Activated T-helper 2 cell treated with anti-CD3 and anti-CD28 coated beads, Interferon-gamma antibody, Interleukin-2, Interleukin-4, amounts not matched to agents 10 μg/mL and 5 μg/mL and 100 μg/mL, durations not matched to agents 14 hours and 24 hours and 36 hours (primary cell): ENCODE measurements around the gene TKTL1. TPM values are rescaled to one million over a fixed set of nuclear protein-coding genes. Genes with fewer than 3 reads are reported as not detected.
"Not testable (repeated sequence)": the region's sequence is repeated elsewhere in the genome, so short reads cannot be mapped to it uniquely, and the experiment has no call there.

Source experiments
- DNase-seq: peaks from one replicate; pipeline ENCODE4 v3.0.0; 2021; ENCODE audit warnings: low spot score
- H3K27ac Mint-ChIP-seq: one replicate; pipeline ENCODE4 v1.8.0; 2021; ENCODE audit warnings: mixed read lengths
- H3K27me3 Mint-ChIP-seq: one replicate; pipeline ENCODE4 v1.8.0; 2021; ENCODE audit warnings: low read depth, mixed read lengths
- H3K36me3 Mint-ChIP-seq: one replicate; pipeline ENCODE4 v1.8.0; 2021; ENCODE audit warnings: low read depth, mixed read lengths
- H3K4me1 Mint-ChIP-seq: one replicate; pipeline ENCODE4 v1.8.0; 2021; ENCODE audit warnings: low read depth, mixed read lengths
- H3K4me3 Mint-ChIP-seq: one replicate; pipeline ENCODE4 v1.8.0; 2021; ENCODE audit warnings: low read depth, mild to moderate bottlenecking, moderate library complexity, mixed read lengths
- H3K9me3 Mint-ChIP-seq: one replicate; pipeline ENCODE4 v1.8.0; 2021; ENCODE audit warnings: mixed read lengths
- intact Hi-C: fragments of 100-400 bp; cut with micrococcal nuclease; formaldehyde crosslinking; loops from one replicate; pipeline ENCODE4 v1.15.1; 2023
- total RNA-seq: library from RNA; stranded (reverse); gene quantifications from 2 replicates; pipeline ENCODE4 v1.2.3, GENCODE V29; 2022

Gene TKTL1
- total RNA-seq, 1 donor from 2014 or later = 0.07 TPM

GRCh38 chrX:154298312-154298711 is 2.7 kb downstream of the TKTL1 start:
- Mint-ChIP-seq H3K4me1 (no peaks in the 10 kb centered on the region), H3K4me3 (no peak overlapping the region), H3K27me3 (no peaks in the 10 kb centered on the region), H3K27ac (no peak overlapping the region), H3K36me3 (no peaks in the 10 kb centered on the region), H3K9me3 (no peaks in the 10 kb centered on the region)
- intact Hi-C loops = no loop called here
- no peak for DNase-seq

GRCh38 chrX:154300816-154301215 is 5.2 kb downstream of the TKTL1 start:
- no peak for DNase-seq
- Mint-ChIP-seq H3K4me3 (no peak overlapping the region), H3K36me3 (no peaks in the 10 kb centered on the region), H3K9me3 (no peaks in the 10 kb centered on the region), H3K27me3 (no peaks in the 10 kb centered on the region), H3K4me1 (no peaks in the 10 kb centered on the region), H3K27ac (no peak overlapping the region)
- intact Hi-C loops = no loop called here

- H3K9me3 Mint-ChIP-seq, H3K4me3 Mint-ChIP-seq, DNase-seq, intact Hi-C loops, H3K27me3 Mint-ChIP-seq, H3K27ac Mint-ChIP-seq, H3K4me1 Mint-ChIP-seq, H3K36me3 Mint-ChIP-seq: not testable (repeated sequence)
Observed at GRCh38 chrX:154302998-154303397, 7.4 kb downstream of the TKTL1 start.

- Mint-ChIP-seq H3K9me3 (no peaks in the 10 kb centered on the region), H3K27me3 (no peaks in the 10 kb centered on the region), H3K4me3 (no peak overlapping the region), H3K36me3 (no peaks in the 10 kb centered on the region), H3K27ac (no peak overlapping the region), H3K4me1 (peaks cover 11% of the 10 kb centered on the region)
- intact Hi-C loops = no loop called here
- DNase-seq = no peak
Observed at GRCh38 chrX:154303476-154303875, 7.9 kb downstream of the TKTL1 start.

GRCh38 chrX:154304846-154305245 is 9.3 kb downstream of the TKTL1 start:
- Mint-ChIP-seq H3K27me3 (no peaks in the 10 kb centered on the region), H3K9me3 (no peaks in the 10 kb centered on the region), H3K4me1 (peaks cover 12% of the 10 kb centered on the region), H3K36me3 (no peaks in the 10 kb centered on the region), H3K4me3 (no peak overlapping the region), H3K27ac (no peak overlapping the region)
- intact Hi-C loops = no loop called here
- no peak for DNase-seq

- intact Hi-C loops = no loop called here
- Mint-ChIP-seq H3K27me3 (no peaks in the 10 kb centered on the region), H3K9me3 (no peaks in the 10 kb centered on the region), H3K4me3 (no peak overlapping the region), H3K4me1 (peaks cover 14% of the 10 kb centered on the region), H3K36me3 (no peaks in the 10 kb centered on the region), H3K27ac (no peak overlapping the region)
- no peak for DNase-seq
Observed at GRCh38 chrX:154305541-154306205, 10.1 kb downstream of the TKTL1 start.

- no peak overlapping the region for H3K4me3 Mint-ChIP-seq
- H3K36me3 Mint-ChIP-seq = no peaks in the 10 kb centered on the region
- no peak overlapping the region for H3K27ac Mint-ChIP-seq
- DNase-seq = no peak
- H3K9me3 Mint-ChIP-seq = no peaks in the 10 kb centered on the region
- no peaks in the 10 kb centered on the region for H3K27me3 Mint-ChIP-seq
- intact Hi-C loops = no loop called here
- peaks cover 26% of the 10 kb centered on the region for H3K4me1 Mint-ChIP-seq
Observed at GRCh38 chrX:154307202-154307601, 11.6 kb downstream of the TKTL1 start.

GRCh38 chrX:154308108-154308946 is 12.7 kb downstream of the TKTL1 start:
- peak; percentile 66 for DNase-seq
- peak overlapping the region; percentile 65 for H3K27ac Mint-ChIP-seq
- intact Hi-C loops = no loop called here
- H3K4me1 Mint-ChIP-seq = peaks cover 36% of the 10 kb centered on the region
- H3K9me3 Mint-ChIP-seq = no peaks in the 10 kb centered on the region
- no peaks in the 10 kb centered on the region for H3K27me3 Mint-ChIP-seq
- no peak overlapping the region for H3K4me3 Mint-ChIP-seq
- no peaks in the 10 kb centered on the region for H3K36me3 Mint-ChIP-seq

- Mint-ChIP-seq H3K4me1 (peaks cover 40% of the 10 kb centered on the region), H3K27ac (no peak overlapping the region), H3K36me3 (no peaks in the 10 kb centered on the region), H3K9me3 (no peaks in the 10 kb centered on the region), H3K27me3 (no peaks in the 10 kb centered on the region), H3K4me3 (no peak overlapping the region)
- intact Hi-C loops = no loop called here
- DNase-seq = no peak
Observed at GRCh38 chrX:154309041-154309775, 13.6 kb downstream of the TKTL1 start.

- H3K36me3 Mint-ChIP-seq = no peaks in the 10 kb centered on the region
- H3K4me3 Mint-ChIP-seq = no peak overlapping the region
- H3K9me3 Mint-ChIP-seq = no peaks in the 10 kb centered on the region
- H3K27me3 Mint-ChIP-seq = no peaks in the 10 kb centered on the region
- intact Hi-C loops = no loop called here
- DNase-seq = no peak
- H3K4me1 Mint-ChIP-seq = peaks cover 46% of the 10 kb centered on the region
- H3K27ac Mint-ChIP-seq = no peak overlapping the region
Observed at GRCh38 chrX:154310616-154311536, 15.3 kb downstream of the TKTL1 start.

- intact Hi-C loops = no loop called here
- Mint-ChIP-seq H3K27ac (no peak overlapping the region), H3K9me3 (no peaks in the 10 kb centered on the region), H3K4me1 (peaks cover 46% of the 10 kb centered on the region), H3K27me3 (no peaks in the 10 kb centered on the region), H3K4me3 (no peak overlapping the region), H3K36me3 (no peaks in the 10 kb centered on the region)
- DNase-seq = no peak
Observed at GRCh38 chrX:154312116-154312515, 16.5 kb downstream of the TKTL1 start.

- intact Hi-C loops = no loop called here
- Mint-ChIP-seq H3K4me1 (peaks cover 43% of the 10 kb centered on the region), H3K4me3 (peak overlapping the region; percentile 72), H3K27me3 (no peaks in the 10 kb centered on the region), H3K27ac (peak overlapping the region; percentile 95), H3K36me3 (no peaks in the 10 kb centered on the region), H3K9me3 (no peaks in the 10 kb centered on the region)
- no peak for DNase-seq
Observed at GRCh38 chrX:154313147-154313546, 17.6 kb downstream of the TKTL1 start.
